Neuron (in vitro differentiated cells): Measurements from ENCODE around the gene CHFR.
"Not testable (repeated sequence)": the region's sequence is repeated elsewhere in the genome, so short reads cannot be mapped to it uniquely, and the experiment has no call there.

ENCODE experiments used
- H2AFZ ChIP-seq: one replicate; pipeline ENCODE4 v1.6.1; 2013; ENCODE audit warnings: low read depth, mild to moderate bottlenecking, inconsistent platforms, low read length, moderate library complexity
- H3K27me3 ChIP-seq: one replicate; pipeline ENCODE4 v1.6.1; 2013; ENCODE audit warnings: low read length; ENCODE audit not compliant: insufficient read depth
- H3K36me3 ChIP-seq: one replicate; pipeline ENCODE4 v1.6.1; 2013; ENCODE audit warnings: low read length; ENCODE audit not compliant: insufficient read depth
- H3K4me1 ChIP-seq: one replicate; pipeline ENCODE4 v1.6.1; 2013; ENCODE audit warnings: low read length; ENCODE audit not compliant: insufficient read depth
- H3K4me3 ChIP-seq: 2 replicates; pipeline ENCODE4 v1.5.1; 2013; ENCODE audit warnings: mild to moderate bottlenecking, low read length, moderate library complexity
- H3K9me3 ChIP-seq: one replicate; pipeline ENCODE4 v1.6.1; 2013; ENCODE audit warnings: low read length

CHFR gene

DNA sequence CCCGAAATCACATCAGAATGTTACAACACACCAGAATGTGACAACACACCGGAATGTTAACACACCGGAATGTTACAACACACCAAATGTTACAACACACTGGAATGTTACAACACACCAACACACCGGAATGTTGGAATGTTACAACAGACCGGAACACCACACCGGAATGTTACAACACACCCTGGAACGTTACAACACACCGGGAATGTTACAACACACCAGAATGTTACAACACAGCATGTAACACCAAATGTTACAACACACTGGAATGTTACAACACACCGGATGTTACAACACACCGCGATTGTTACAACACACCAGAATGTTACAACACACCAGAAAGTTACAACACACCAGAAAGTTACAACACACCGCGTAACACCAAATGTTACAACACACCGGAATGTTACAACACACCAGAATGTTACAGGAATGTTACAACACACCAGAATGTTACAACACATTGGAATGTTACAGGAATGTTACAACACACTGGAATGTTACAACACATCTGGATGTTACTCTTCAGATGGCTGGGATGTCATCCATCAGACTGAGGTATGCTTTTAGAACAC, 21.1 kb downstream of the CHFR start:
- H3K4me1 ChIP-seq = no peaks in the 10 kb centered on the region
- no peaks in the 10 kb centered on the region for H3K27me3 ChIP-seq
- H3K4me3 ChIP-seq = no peak overlapping the region
- H2AFZ ChIP-seq = no peak overlapping the region
- H3K9me3 ChIP-seq = peaks cover 7% of the 10 kb centered on the region
- peaks cover 45% of the 10 kb centered on the region for H3K36me3 ChIP-seq

- H3K36me3 ChIP-seq = peaks cover 55% of the 10 kb centered on the region
- peaks cover 7% of the 10 kb centered on the region for H3K9me3 ChIP-seq
- H2AFZ ChIP-seq = no peak overlapping the region
- H3K27me3 ChIP-seq = no peaks in the 10 kb centered on the region
- no peaks in the 10 kb centered on the region for H3K4me1 ChIP-seq
- no peak overlapping the region for H3K4me3 ChIP-seq
Measured at GRCh38 chr12:132861558-132861957, 25.8 kb downstream of the CHFR start.

GRCh38 chr12:132858718-132859266, 28.6 kb downstream of the CHFR start:
- H3K4me3 ChIP-seq = no peak overlapping the region
- H3K4me1 ChIP-seq = no peaks in the 10 kb centered on the region
- peaks cover 60% of the 10 kb centered on the region for H3K36me3 ChIP-seq
- no peak overlapping the region for H2AFZ ChIP-seq
- no peaks in the 10 kb centered on the region for H3K27me3 ChIP-seq
- peaks cover 2% of the 10 kb centered on the region for H3K9me3 ChIP-seq

DNA sequence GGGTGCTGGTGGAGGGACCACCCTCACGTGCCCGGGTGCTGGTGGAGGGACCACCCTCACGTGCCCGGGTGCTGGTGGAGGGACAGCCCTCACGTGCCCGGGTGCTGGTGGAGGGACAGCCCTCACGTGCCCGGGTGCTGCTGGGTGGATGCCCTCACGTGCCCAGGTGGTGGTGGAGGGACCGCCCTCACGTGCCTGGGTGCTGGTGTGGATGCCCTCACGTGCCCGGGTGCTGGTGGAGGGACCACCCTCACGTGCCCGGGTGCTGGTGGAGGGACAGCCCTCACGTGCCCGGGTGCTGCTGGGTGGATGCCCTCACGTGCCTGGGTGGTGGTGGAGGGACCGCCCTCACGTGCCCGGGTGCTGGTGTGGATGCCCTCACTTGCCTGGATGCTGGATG, 30.4 kb downstream of the CHFR start:
- H2AFZ ChIP-seq, H3K9me3 ChIP-seq, H3K27me3 ChIP-seq, H3K4me3 ChIP-seq, H3K4me1 ChIP-seq: not testable (repeated sequence)
- H3K36me3 ChIP-seq = peaks cover 70% of the 10 kb centered on the region

GRCh38 chr12:132856581-132856980, 30.8 kb downstream of the CHFR start:
- H2AFZ ChIP-seq = no peak overlapping the region
- H3K36me3 ChIP-seq = peaks cover 70% of the 10 kb centered on the region

GRCh38 chr12:132855211-132855610, 32.2 kb downstream of the CHFR start:
- not testable (repeated sequence) for H3K4me3 ChIP-seq, H3K4me1 ChIP-seq, H3K27me3 ChIP-seq, H2AFZ ChIP-seq, H3K9me3 ChIP-seq
- peaks cover 73% of the 10 kb centered on the region for H3K36me3 ChIP-seq

More at GRCh38 chr12:132856581-132856980, 30.8 kb downstream of the CHFR start:
- H3K27me3 ChIP-seq = no peaks in the 10 kb centered on the region
- H3K9me3 ChIP-seq = peaks cover 1% of the 10 kb centered on the region
- H3K4me3 ChIP-seq = no peak overlapping the region
- H3K4me1 ChIP-seq = no peaks in the 10 kb centered on the region

- peaks cover 67% of the 10 kb centered on the region for H3K36me3 ChIP-seq
- H3K9me3 ChIP-seq = no peaks in the 10 kb centered on the region
- H3K27me3 ChIP-seq = no peaks in the 10 kb centered on the region
- H3K4me1 ChIP-seq = no peaks in the 10 kb centered on the region
- no peak overlapping the region for H2AFZ ChIP-seq
- H3K4me3 ChIP-seq = no peak overlapping the region
Measured at GRCh38 chr12:132853285-132854092, 33.9 kb downstream of the CHFR start.

DNA sequence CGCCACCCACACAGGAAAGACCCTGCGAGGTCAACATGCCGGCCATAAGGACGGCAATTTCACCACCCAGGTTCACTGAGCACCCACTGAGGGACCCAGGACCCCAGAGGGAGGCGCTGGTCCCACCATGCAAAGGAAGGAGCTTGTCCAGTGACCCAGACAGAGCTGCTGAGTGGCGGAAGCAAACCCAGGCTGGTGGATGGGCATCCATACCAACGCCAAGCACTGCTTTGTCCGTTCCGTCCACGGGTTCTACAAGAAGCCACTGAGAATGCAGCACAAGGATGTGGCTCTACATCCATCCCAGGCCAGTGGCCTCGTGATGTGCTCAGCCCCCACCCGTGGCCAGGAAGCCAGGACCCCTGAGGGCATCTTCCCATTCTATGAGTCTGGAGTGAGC, 34.9 kb downstream of the CHFR start:
- no peaks in the 10 kb centered on the region for H3K4me1 ChIP-seq
- H2AFZ ChIP-seq = no peak overlapping the region
- no peaks in the 10 kb centered on the region for H3K9me3 ChIP-seq
- no peak overlapping the region for H3K4me3 ChIP-seq
- H3K27me3 ChIP-seq = no peaks in the 10 kb centered on the region
- H3K36me3 ChIP-seq = peaks cover 70% of the 10 kb centered on the region

DNA sequence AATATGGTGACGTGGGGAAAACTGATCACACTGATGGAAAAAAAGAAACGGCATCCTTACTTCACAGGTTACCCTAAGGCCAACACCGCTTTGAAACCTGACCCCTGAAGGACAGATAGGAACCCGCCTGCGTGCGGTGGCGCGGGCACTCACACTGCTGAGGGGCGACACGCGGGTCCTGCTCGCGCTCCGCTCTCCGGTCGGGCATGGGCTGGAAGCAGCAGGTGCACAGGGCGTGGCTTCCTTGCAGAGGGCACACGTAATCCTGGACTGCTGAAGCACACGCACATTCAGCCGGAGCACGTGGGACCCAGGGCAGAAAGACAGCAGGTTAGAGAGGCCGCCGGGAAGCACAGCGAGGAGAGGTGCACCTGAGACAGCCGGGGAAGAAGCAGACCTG, 35.9 kb downstream of the CHFR start:
- no peak overlapping the region for H2AFZ ChIP-seq
- H3K9me3 ChIP-seq = no peaks in the 10 kb centered on the region
- no peak overlapping the region for H3K4me3 ChIP-seq
- no peaks in the 10 kb centered on the region for H3K4me1 ChIP-seq
- no peaks in the 10 kb centered on the region for H3K27me3 ChIP-seq
- peaks cover 70% of the 10 kb centered on the region for H3K36me3 ChIP-seq

DNA sequence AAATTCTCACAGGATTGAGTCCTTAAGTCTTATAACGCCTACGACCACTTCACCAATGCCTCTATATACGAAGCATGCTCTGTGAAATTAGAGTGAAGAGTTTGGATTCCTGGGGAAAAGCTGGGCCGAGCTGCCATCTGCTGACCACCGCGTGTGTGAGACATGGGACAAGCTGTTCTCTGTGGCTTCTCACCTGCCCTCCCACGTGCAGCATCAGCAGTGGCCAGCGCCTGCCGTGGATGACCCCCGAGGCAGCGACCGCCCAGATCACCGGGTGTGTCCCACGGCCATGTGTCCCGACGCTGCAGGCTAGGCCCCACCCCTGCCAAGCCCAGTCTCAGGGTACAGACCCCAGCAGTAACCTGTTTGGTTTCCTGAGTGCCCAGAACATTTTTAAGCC, 37.1 kb downstream of the CHFR start:
- Histone ChIP-seq H3K27me3 (no peaks in the 10 kb centered on the region), H3K4me1 (no peaks in the 10 kb centered on the region), H3K4me3 (no peak overlapping the region), H3K36me3 (peaks cover 67% of the 10 kb centered on the region), H3K9me3 (no peaks in the 10 kb centered on the region), H2AFZ (no peak overlapping the region)

GRCh38 chr12:132848521-132848920, 38.9 kb downstream of the CHFR start:
- Histone ChIP-seq H2AFZ (no peak overlapping the region), H3K4me3 (no peak overlapping the region)

GRCh38 chr12:132847363-132848356, 39.7 kb downstream of the CHFR start:
- no peak overlapping the region for H2AFZ ChIP-seq
- H3K27me3 ChIP-seq = no peaks in the 10 kb centered on the region
- no peaks in the 10 kb centered on the region for H3K4me1 ChIP-seq
- no peak overlapping the region for H3K4me3 ChIP-seq
- peaks cover 60% of the 10 kb centered on the region for H3K36me3 ChIP-seq
- H3K9me3 ChIP-seq = peaks cover 2% of the 10 kb centered on the region

More at GRCh38 chr12:132848521-132848920, 38.9 kb downstream of the CHFR start:
- Histone ChIP-seq H3K9me3 (peaks cover 2% of the 10 kb centered on the region), H3K27me3 (no peaks in the 10 kb centered on the region), H3K36me3 (peaks cover 63% of the 10 kb centered on the region), H3K4me1 (no peaks in the 10 kb centered on the region)

GRCh38 chr12:132844681-132845080, 42.7 kb downstream of the CHFR start:
- peaks cover 58% of the 10 kb centered on the region for H3K36me3 ChIP-seq
- not testable (repeated sequence) for H2AFZ ChIP-seq, H3K4me1 ChIP-seq, H3K4me3 ChIP-seq, H3K27me3 ChIP-seq, H3K9me3 ChIP-seq
